ENCODE results near the gene ARHGEF28.

ARHGEF28 gene

GRCh38 chr5:73743161-73743560 lies 117.2 kb downstream of the ARHGEF28 start:
- no peak for DNase-seq

GRCh38 chr5:73745836-73746235 lies 119.8 kb downstream of the ARHGEF28 start:
- no peak for DNase-seq

- no peak for DNase-seq
Measured at GRCh38 chr5:73746608-73747007, 120.6 kb downstream of the ARHGEF28 start.

GRCh38 chr5:73747696-73748380 lies 121.8 kb downstream of the ARHGEF28 start:
- DNase-seq = no peak

- DNase-seq = no peak
Measured at GRCh38 chr5:73748510-73749400, 122.8 kb downstream of the ARHGEF28 start.

- no peak for DNase-seq
Measured at GRCh38 chr5:73749485-73750270, 123.7 kb downstream of the ARHGEF28 start.

GRCh38 chr5:73751254-73751914 lies 125.4 kb downstream of the ARHGEF28 start:
- no peak for DNase-seq

GRCh38 chr5:73754254-73754653 lies 128.3 kb downstream of the ARHGEF28 start:
- no peak for DNase-seq

- DNase-seq = no peak
Measured at GRCh38 chr5:73757416-73757815, 131.4 kb downstream of the ARHGEF28 start.

- DNase-seq = no peak
Measured at GRCh38 chr5:73759771-73760170, 133.8 kb downstream of the ARHGEF28 start.

GRCh38 chr5:73763300-73764032 lies 137.5 kb downstream of the ARHGEF28 start:
- no peak for DNase-seq

GRCh38 chr5:73764586-73764985 lies 138.6 kb downstream of the ARHGEF28 start:
- peak; percentile 17 for DNase-seq

GRCh38 chr5:73764996-73765395 lies 139.0 kb downstream of the ARHGEF28 start:
- no peak for DNase-seq

GRCh38 chr5:73766902-73767301 lies 140.9 kb downstream of the ARHGEF28 start:
- DNase-seq = no peak

- DNase-seq = no peak
Measured at GRCh38 chr5:73770172-73771025, 144.4 kb downstream of the ARHGEF28 start.

- no peak for DNase-seq
Measured at GRCh38 chr5:73774924-73775323, 148.9 kb downstream of the ARHGEF28 start.

GRCh38 chr5:73776405-73776804 lies 150.4 kb downstream of the ARHGEF28 start:
- no peak for DNase-seq

- DNase-seq = no peak
Measured at GRCh38 chr5:73777192-73777591, 151.2 kb downstream of the ARHGEF28 start.

- no peak for DNase-seq
Measured at GRCh38 chr5:73780302-73781080, 154.5 kb downstream of the ARHGEF28 start.

- no peak for DNase-seq
Measured at GRCh38 chr5:73781107-73781768, 155.2 kb downstream of the ARHGEF28 start.

Measured in amniotic stem cell (primary cell).